LNCaP clone FGC (cell line): ENCODE measurements around the gene TMEM269.
A peak's percentile ranks its signal among the peaks of the same experiment; 100 is the strongest.

Experiments
- DNase-seq: peaks from one replicate; pipeline ENCODE4 v3.0.0-alpha.2; 2011; ENCODE audit warnings: low read depth
- H3K4me3 ChIP-seq: 2 replicates; pipeline ENCODE4 v1.5.1; 2011; ENCODE audit warnings: mild to moderate bottlenecking, low read depth, low read length, control low read depth
- CTCF ChIP-seq: IDR thresholded peaks from 2 replicates; pipeline ENCODE4 v1.5.1; 2012; ENCODE audit warnings: mild to moderate bottlenecking; ENCODE audit not compliant: control insufficient read depth, insufficient read depth; ENCODE audit errors: extremely low read depth

The TMEM269 gene

GRCh38 chr1:42784946-42785693, at the start of gene TMEM269:
Gene TMEM269, plus strand, starts transcription at chr1:42784991. Its CDS starts 4,903 bp downstream, at chr1:42789894.
- DNase-seq, result no peak
- TF ChIP-seq CTCF, result no peak
- H3K4me3 ChIP-seq, result no peak within 1 kb of the TSS

- no peak overlapping the region for H3K4me3 ChIP-seq
- no peak for DNase-seq
- TF ChIP-seq CTCF, result no peak
Observed at GRCh38 chr1:42735056-42735455, 49.7 kb upstream of the TMEM269 start.

GRCh38 chr1:42735477-42736105, 49.2 kb upstream of the TMEM269 start:
- DNase-seq, result no peak
- no peak overlapping the region for H3K4me3 ChIP-seq
- no peak for TF ChIP-seq CTCF

- DNase-seq, result no peak
- H3K4me3 ChIP-seq, result no peak overlapping the region
- no peak for TF ChIP-seq CTCF
Observed at GRCh38 chr1:42736152-42736551, 48.6 kb upstream of the TMEM269 start.

GRCh38 chr1:42736571-42737200, 48.1 kb upstream of the TMEM269 start:
- TF ChIP-seq CTCF, result no peak
- no peak overlapping the region for H3K4me3 ChIP-seq
- no peak for DNase-seq

- H3K4me3 ChIP-seq, result no peak overlapping the region
- TF ChIP-seq CTCF, result peak; percentile 52
- DNase-seq, result peak; percentile 82
Observed at GRCh38 chr1:42737257-42737656, 47.5 kb upstream of the TMEM269 start.
